Urothelium cell line (cell line): ENCODE results near the gene LIMS2.

Experiments
- DNase-seq: peaks from one replicate; pipeline ENCODE4 v3.0.0; 2011; ENCODE audit warnings: low spot score, mixed read lengths
- FAIRE-seq: peaks from 2 replicates; lab custom pipeline; 2011; peaks lifted over from hg19 to GRCh38; lab: Jason Lieb, UNC

Gene LIMS2

GRCh38 chr2:127659408-127660290, 15.7 kb downstream of the LIMS2 start:
- DNase-seq (no peak), FAIRE-seq (no peak)

DNA sequence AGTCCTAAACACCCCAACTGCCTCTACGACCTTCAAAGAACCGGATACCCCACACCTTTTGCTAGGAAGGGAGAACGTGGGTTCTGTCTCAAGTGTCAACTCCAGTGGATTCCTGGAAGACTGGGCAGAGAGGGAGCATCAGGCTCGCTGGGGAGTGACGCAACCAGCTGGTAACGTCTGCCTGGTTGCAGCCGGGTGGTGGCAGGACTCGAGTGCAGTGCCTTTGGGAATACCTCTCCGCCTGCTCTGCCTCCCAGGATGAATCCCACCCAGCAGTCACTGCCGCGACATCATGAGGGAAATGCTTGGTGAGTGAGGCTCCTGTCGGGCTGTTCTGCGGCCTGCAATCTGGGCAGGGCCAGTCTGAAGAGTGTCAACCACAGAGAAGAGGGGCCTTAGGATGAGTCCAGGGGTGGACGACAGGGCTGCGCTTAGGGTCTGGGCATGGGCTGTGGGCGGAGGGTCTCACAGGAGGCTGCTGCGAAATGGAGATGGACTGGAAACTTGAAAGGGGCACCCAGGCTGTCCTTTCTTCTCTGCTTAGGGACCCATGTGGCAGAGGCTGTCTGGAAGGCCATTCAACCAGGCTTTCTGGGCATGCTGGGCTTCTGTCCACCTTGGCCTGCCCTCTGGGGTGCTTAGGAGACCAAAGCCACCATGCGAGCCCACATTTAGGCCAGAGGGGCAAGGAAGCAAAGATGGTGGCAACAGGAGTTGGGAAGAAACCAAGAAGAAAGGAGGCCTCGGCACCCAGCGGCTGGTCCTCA, 16.5 kb downstream of the LIMS2 start:
- DNase-seq (no peak), FAIRE-seq (no peak)

GRCh38 chr2:127658146-127658545, 17.2 kb downstream of the LIMS2 start:
- no peak for FAIRE-seq

GRCh38 chr2:127657232-127657595, 18.1 kb downstream of the LIMS2 start:
- no peak for DNase-seq
- FAIRE-seq: no peak

More at GRCh38 chr2:127658146-127658545, 17.2 kb downstream of the LIMS2 start:
- DNase-seq: no peak

- DNase-seq (no peak), FAIRE-seq (peak; percentile 30)
Measured at GRCh38 chr2:127656569-127657231, 18.6 kb downstream of the LIMS2 start.

DNA sequence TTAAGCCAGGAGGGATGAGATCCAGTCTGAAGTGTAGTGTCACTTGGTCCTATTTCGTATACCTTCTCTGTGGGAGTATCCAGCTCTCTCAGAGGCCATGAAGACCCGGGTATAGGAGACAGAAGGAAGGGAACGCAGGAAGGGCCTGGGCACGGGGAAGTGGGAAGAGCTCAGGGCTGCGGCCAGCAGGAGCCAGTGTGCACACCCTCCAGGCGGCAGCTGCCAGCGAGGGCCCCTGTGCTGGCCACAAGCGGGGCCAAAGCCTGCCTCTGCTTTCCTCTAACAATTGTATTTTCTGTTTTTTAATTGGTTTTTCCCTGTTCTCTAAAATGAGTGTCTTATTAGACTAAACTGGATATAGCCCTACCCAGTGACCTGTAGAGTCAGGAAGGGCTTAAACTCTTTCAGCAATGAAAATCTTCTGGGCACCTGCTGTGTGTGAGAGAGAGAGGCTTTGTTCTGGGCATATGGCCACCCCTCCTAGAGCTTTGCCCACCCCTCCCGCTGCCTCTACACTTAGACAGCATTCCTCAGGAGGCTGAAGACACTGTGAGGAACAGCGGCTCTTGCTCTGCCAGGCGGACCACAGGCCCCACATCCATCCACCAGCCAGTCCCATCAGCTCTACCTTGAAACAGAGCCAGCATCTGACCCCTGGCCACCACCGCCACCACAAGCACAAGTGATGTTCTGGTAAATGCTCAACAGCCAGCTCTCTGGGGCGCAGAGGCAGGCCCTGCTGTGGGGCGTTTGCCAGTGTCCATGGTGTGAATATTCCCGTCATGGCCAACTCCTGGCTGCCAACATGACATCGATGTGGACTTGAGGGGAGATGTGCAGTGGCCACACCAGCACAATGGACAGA, 19.9 kb downstream of the LIMS2 start:
- DNase-seq (no peak), FAIRE-seq (no peak)

GRCh38 chr2:127654838-127655175, 20.5 kb downstream of the LIMS2 start:
- DNase-seq: no peak
- FAIRE-seq: no peak

DNA sequence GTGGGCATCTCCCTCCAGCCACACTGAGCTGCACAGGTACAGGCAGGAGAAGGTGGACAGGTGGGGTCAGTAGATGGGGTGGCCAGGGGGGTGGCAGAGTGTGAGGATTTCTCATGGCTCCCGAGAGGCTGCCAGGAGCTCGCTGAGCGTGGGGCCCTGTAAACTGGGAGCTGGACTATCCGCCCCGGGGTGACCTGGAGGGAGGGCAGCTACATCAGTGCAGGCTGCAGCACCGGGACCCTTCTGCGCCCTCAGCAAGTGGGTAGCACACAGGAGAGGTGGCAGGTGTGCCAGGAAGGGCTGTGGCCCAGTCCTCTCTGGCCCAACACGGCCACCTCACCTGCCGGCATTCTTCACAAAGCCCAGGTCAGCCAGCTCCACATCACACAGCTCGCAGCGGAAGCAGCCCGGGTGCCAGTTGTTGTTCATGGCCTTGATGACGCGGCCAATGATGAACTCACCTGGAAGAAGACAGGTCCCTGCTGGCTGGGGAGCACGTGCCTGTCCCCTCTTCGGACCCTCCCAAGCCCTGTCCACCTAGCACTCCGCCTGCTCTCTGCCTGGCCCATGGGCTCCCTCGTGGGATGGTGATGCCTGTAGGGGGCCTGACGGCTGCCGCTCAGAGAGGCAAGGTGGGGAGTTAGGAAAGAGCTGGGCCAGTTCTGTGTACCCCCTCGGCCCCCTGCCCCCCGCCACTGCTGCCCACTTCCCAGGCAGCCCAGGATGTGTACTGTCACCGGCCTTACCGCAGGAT, 21.1 kb downstream of the LIMS2 start:
- FAIRE-seq (peak; percentile 70), DNase-seq (no peak)

DNA sequence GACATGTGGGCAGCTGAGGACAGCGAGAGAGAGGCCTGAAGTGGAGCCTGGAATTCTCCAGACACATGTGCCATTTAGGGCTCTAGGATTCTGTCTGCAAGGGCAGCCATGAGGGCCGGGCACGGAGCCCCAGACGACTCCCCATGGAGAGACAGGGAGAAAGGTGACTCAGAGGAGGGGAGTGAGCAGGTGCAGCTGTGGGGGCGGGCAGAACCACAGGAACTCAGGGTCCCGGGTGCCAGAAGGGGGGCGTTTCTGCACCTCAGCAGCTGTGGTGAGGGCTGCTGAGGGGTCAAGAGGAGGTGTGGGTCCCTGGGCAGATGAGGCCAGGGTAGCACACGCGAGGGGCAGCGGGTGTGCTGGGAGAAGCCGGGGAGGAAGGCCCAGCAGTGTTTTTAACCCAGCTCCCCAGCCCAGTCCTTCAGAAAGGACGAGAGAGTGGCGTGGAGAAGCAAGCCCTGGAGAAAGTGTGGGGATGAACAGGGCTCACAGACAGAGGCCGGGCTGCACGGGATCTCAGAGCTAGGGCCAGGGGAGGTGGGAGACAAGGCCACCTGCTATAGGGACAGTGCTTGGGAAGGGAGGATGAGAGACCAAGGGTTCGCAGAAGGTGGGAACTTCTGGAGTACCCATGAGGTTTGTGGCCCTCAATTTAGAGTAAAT, 21.8 kb downstream of the LIMS2 start:
- DNase-seq (no peak), FAIRE-seq (no peak)

DNA sequence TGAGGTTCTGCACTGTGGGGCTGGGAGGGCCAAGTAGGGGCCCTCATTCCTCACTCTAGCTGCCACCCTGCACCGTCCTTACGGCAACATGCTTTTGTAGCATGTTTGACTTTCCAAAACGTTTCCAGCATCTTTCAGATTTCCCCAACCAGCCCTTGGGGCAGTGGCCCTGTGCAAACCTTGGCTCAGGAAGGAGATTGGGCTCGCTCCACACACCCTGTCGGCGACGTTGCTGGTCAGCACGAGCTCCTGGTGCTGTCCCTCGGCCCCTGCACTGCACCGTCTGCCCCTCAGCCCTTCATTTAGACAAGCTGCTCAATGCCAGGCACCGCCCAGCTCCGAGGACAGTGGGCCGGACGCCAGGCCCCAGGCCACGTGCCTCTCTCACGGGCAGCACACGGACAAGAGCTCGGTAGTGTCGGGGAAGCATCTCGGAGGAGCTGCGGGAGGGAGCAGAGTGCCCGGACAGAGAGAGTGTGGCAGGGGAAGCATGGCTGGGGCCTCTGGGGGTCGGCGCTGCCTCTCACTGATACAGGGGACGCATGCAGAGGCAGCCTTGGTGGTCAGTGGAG, 22.5 kb downstream of the LIMS2 start:
- no peak for DNase-seq
- FAIRE-seq: no peak

- DNase-seq (no peak), FAIRE-seq (no peak)
Measured at GRCh38 chr2:127651971-127652550, 23.3 kb downstream of the LIMS2 start.

GRCh38 chr2:127651381-127651809, 23.9 kb downstream of the LIMS2 start:
- DNase-seq: no peak
- no peak for FAIRE-seq

GRCh38 chr2:127650785-127651380, 24.4 kb downstream of the LIMS2 start:
- no peak for FAIRE-seq
- DNase-seq: no peak

- DNase-seq: no peak
- FAIRE-seq: peak; percentile 20
Measured at GRCh38 chr2:127650041-127650784, 25.1 kb downstream of the LIMS2 start.

GRCh38 chr2:127649684-127650040, 25.7 kb downstream of the LIMS2 start:
- FAIRE-seq (peak; percentile 93), DNase-seq (peak; percentile 87)

GRCh38 chr2:127649100-127649611, 26.2 kb downstream of the LIMS2 start:
- FAIRE-seq (no peak), DNase-seq (no peak)

GRCh38 chr2:127648321-127648720, 27.0 kb downstream of the LIMS2 start:
- DNase-seq (no peak), FAIRE-seq (peak; percentile 52)
